Activated CD4-positive, alpha-beta T cell treated with anti-CD3 and anti-CD28 coated beads, Interleukin-2, amount 50 U/mL, for 48 hours (primary cell): ENCODE results near the gene ANO2.

ENCODE experiments used
- DNase-seq, 2 experiments: peaks; one replicate each; pipeline ENCODE4 v3.0.0-alpha.2; 2020

ANO2 gene

GRCh38 chr12:5654019-5654418, 291.0 kb downstream of the ANO2 start:
- no peak for DNase-seq

GRCh38 chr12:5650829-5651461, 294.1 kb downstream of the ANO2 start:
- no peak for DNase-seq

DNA sequence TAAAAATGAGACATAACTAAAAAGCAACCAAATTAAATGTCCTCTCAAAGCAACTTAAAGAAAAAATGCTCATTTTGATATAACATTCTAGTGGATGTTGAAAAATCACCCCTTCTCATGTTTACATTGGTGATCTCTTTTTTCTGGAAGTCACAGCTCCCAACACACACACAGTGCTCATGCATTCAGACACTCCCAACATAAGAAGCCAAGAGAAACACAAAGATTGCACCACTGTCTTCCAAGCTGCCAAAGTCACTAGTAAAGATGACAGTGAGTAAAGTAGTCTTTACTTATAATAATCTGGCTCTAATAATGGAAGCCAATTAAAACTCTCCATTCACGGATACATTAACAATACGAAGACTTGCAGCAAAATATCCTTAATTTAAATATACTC, 294.8 kb downstream of the ANO2 start:
- DNase-seq = no peak

GRCh38 chr12:5648692-5649359, 296.2 kb downstream of the ANO2 start:
- DNase-seq = no peak

GRCh38 chr12:5643266-5643665, 301.8 kb downstream of the ANO2 start:
- DNase-seq = no peak

GRCh38 chr12:5637698-5638097, 307.4 kb downstream of the ANO2 start:
- DNase-seq = no peak

GRCh38 chr12:5636907-5637306, 308.2 kb downstream of the ANO2 start:
- DNase-seq = no peak

DNA sequence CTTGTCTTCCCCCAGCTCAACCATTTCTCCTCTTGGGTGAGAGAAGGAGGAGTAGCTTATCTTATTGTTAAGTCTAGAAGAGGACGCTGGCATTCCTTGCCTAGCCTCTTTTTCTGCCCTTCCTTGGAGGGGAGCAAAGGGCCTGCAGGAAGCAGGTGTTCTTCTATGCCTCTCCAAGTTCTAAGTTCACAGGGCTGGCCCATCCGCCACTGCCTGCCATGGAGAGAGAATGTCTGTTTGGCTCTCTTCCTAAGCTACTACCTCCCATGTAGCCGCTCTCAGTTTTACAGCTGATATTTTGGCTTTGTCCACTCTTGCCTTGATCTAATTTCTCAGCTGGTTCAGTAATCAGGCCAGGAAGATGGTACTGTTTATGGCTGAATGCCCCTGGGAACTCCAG, 312.0 kb downstream of the ANO2 start:
- DNase-seq = no peak

DNA sequence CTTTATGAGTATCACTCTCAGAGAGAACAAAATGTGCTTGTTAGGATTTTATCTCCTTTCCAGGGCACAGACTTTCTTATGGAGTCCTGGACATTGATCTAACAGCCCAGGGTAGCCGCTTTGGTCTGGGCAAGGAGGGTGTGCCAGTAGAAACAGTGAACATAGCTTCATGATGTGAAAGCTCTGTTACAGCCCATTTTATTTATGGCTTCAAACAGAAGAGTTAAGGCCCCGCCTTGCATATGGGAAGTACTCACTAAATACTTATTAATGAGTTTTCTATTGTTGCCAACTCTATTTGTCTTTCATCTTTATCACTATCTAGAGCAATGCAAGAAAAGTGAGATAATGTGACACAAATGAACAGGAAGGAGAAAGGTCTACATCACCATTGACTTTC, 312.6 kb downstream of the ANO2 start:
- DNase-seq = no peak

DNA sequence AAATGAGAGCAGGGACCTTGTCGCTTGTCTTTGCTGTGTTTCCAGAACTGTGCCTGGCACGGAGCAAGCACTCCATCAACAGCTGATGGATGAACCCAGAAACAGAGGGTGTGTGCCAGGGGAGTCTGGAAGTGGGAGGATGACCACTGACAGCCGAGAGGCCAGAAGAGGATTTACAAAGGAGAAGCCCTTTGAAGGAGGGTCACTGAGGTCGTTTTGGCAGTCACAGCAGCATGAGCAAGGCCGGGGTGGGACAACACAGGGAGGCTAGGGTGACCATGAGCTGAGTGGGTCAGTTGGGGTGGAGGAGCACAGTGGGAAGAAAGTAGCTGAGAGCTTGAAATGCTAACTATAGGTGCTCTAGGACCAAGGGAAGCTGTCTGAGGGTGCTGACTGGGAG, 313.6 kb downstream of the ANO2 start:
- no peak for DNase-seq

- no peak for DNase-seq
Measured at GRCh38 chr12:5630726-5631125, 314.3 kb downstream of the ANO2 start.

- DNase-seq = no peak
Measured at GRCh38 chr12:5628501-5628900, 316.6 kb downstream of the ANO2 start.

DNA sequence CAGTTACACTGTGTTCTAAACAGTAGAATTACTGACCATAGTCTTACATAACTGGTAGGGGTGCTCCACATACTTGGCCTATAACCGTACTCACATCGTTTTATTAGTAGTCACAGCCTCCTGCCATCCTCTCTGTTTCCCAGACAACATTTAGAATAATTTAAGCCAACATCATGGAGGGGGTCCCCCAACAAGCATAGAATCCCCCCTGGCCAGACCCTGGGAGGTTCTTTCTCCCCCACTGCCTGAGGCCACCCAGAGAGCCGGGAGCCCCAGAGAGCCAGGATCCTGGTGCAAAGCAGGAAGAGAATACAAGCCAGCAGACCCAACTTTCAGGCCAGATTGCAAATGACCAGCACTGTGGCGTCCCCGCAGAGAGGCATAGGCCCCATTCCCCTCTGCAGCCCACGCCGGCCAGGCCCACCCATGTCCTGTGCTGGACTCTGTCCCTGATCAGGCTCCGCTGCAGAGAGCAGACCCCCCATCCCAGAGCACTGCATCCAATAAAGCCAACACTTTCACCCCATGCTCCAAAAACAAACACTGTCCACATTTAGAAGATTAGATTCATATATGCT, 317.9 kb downstream of the ANO2 start:
- DNase-seq = no peak

DNA sequence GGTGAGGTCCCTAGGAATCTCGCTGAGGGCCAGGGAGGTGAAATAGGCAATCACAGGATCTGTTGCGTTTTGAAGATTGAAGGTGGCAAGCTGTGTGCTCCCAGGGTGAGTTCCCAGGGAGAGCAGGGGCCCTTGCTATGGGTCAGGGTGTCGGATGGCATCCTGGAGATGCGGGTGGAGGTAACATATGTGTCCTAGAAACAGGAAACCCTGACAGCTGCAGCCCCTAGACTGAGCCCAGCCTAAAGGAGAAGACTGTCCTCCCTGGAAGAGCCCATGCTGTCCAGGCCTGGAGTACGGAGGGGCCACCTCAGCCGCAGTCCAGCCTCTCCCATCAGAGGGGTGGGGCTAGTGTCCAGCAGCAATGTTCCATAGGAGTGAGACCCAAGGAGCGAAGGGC, 318.9 kb downstream of the ANO2 start:
- DNase-seq = no peak

DNA sequence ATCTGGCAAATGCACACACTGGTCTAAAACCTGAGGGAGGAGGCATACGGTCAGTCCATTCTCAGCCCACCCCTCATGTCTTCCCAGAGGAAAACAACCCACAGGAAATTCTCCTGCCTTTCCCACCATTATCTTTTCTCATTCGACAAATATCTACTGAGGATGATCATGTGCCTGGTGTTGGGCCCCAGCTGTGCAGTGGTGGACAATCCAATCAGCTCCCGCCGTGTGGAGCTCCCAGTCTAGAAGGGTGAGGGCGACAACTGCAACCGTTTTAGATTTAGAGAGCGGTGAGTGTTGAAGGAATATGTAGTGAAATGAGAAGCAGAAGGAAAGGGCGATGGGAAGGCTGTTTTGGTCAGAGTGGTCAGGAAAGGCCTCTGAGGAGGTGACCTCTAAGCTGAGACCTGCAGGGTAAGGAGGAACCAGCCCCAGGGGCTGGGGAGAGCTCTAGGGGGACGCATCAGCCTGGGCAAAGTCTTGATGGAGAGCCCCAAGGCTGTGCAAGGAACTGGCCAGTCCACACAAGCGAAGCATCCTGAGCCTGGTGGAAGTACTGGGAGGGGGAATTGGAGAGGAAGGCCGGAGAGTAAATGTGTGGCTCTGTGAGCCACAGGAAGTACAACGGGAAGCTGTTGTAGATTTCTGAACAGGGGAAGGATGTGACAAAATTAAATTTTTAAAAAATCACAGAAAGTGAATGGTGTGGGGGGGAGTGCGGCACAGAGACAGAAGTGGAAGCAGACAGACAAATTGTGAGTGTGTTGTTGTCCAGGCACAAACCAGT, 320.4 kb downstream of the ANO2 start:
- no peak for DNase-seq

- no peak for DNase-seq
Measured at GRCh38 chr12:5623411-5623810, 321.6 kb downstream of the ANO2 start.

GRCh38 chr12:5622280-5622679, 322.8 kb downstream of the ANO2 start:
- no peak for DNase-seq

DNA sequence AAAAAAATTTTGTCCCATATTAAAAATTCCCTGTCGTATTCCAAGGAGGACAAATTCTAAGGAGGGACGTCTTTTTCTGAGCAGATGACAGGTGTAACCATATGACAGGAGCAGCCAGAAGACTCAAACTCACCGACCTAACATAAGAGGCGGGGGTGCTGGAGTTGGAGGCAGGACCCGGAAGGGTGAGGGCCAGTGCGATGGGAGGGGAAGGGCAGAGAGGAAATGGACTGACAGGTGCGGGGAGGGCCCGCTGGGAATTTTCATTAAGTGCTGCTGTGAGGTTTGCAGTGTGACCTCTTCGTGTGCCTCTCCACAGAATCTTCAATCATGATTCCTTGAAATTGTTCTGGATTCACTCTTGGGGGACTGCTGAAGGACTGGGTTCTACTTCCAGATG, 323.7 kb downstream of the ANO2 start:
- DNase-seq = no peak

- no peak for DNase-seq
Measured at GRCh38 chr12:5620896-5621295, 324.2 kb downstream of the ANO2 start.

GRCh38 chr12:5619628-5620027, 325.4 kb downstream of the ANO2 start:
- DNase-seq = no peak

GRCh38 chr12:5616854-5617253, 328.2 kb downstream of the ANO2 start:
- DNase-seq = no peak

- no peak for DNase-seq
Measured at GRCh38 chr12:5615760-5616159, 329.3 kb downstream of the ANO2 start.

DNA sequence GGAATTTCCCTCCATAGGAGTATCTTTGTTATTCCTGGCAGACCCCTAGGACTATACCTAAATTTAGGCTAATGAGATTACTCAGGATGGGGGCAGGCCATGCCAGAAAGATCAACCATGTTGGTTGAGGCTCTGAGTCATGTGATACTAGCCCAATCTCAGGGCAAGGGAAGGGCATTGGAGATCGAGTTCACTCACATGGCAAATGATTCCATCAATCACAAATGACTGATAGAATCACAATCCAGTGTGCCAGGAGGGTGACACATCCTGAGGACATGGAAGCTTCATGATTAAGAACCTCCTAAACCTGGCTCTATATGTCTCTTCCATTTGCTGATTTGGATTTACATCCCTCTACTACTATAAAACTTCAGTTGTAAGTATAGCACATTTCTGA, 330.8 kb downstream of the ANO2 start:
- DNase-seq = no peak
